ENCODE results near the gene CDC34. TPM values are rescaled to one million over a fixed set of nuclear protein-coding genes. Genes with fewer than 3 reads are reported as not detected.

The CDC34 gene
- total and polyA plus RNA-seq, 9 of the 15 experiments (the other 6 are each of a cell fraction or from before 2014, with no cell fraction given): 0.80 to 203 (median 65.5) TPM

DNA sequence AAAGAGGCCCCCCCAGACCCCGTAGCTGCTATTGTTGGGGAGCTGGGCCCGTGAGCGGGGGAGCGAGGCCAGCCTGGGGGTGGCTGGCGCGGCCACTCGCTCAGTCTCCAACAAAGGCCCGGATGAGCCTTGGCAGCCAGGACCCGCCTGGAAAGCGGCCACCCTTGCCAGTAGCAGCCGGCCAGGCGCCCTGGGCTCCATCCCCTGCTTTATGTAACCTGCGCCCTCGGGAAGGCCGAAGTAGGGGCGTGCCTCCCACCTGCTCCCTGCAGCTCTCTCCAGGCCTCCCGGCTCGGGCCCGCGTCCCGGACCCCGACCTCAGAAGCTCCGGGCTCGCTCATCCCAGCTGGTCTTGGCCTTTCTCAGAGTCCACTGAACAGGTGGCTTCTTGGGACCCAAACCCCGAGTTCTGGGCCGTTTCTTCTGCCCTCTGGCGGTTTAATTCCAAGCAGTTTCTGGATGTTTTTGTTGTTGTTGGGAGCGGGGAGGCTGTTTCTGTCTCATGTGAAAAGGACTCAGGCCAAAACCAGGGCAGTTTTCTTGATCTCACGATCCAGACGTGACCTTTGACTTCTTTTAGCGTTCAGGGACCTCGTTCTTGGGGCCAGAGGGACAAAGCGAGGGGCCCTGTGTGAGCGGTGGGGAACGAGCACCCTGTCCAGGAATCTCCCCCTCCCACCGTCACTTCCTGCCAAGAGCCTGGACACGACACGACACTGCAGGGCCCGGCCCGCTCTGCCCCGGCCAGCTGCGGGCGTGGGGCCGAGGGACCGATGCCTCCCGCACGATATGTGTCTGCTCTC lies 1.2 kb downstream of the CDC34 start (continued):
- TF ChIP-seq KLF10 (CRISPR knock-in tag; IDR thresholded peaks at IDR 0.05) (no peak), NONO (IDR thresholded peaks at IDR 0.05; ENCODE audit: low read depth in 2 of 2, low read length in 1 of 2) (no peak), ELF2 (CRISPR knock-in tag; IDR thresholded peaks at IDR 0.05) (no peak), HDAC8 (tag; IDR thresholded peaks at IDR 0.05) (no peak), YY1 (IDR thresholded peaks at IDR 0.05; ENCODE audit: borderline replicate concordance in 1 of 3, control insufficient read depth in 1 of 3, extremely low read depth in 1 of 3, insufficient read depth in 3 of 3, insufficient read length in 1 of 3, insufficient replicate concordance in 2 of 3, low read depth in 1 of 3, low read length in 2 of 3) (peak in 1 of 3 experiments; percentile 11), PCBP1 (IDR thresholded peaks at IDR 0.05; ENCODE audit: low read depth, low read length, poor library complexity, severe bottlenecking) (peak; percentile 73), DACH1 (IDR thresholded peaks at IDR 0.05; ENCODE audit: partially characterized antibody) (peak; percentile 51), ZNF778 (CRISPR knock-in tag; IDR thresholded peaks at IDR 0.05) (no peak), SREBF1 (IDR thresholded peaks at IDR 0.05; ENCODE audit: borderline replicate concordance, low read depth, low read length) (no peak), ZBTB17 (CRISPR knock-in tag; IDR thresholded peaks at IDR 0.05) (no peak)

Measured in K562 (cell line).